ENCODE results near the gene LRTM1.

Gene LRTM1

GRCh38 chr3:54915181-54915580, 12.7 kb downstream of the LRTM1 start:
- TF ChIP-seq CTCF (IDR thresholded peaks at IDR 0.05; ENCODE audit: poor library complexity, severe bottlenecking), result no peak
- ATAC-seq (ENCODE audit: low read depth) (no peak), DNase-seq (ENCODE audit: low spot score) (no peak)
- no peaks in the 10 kb centered on the region for H3K27me3 ChIP-seq (ENCODE audit: insufficient read depth, poor library complexity, severe bottlenecking)
- no peaks in the 10 kb centered on the region for H3K9me3 ChIP-seq (ENCODE audit: severe bottlenecking)
- H3K4me3 ChIP-seq (ENCODE audit: severe bottlenecking), result no peak overlapping the region
- H3K36me3 ChIP-seq (ENCODE audit: low read depth), result no peaks in the 10 kb centered on the region
- H3K27ac ChIP-seq (ENCODE audit: poor library complexity, severe bottlenecking), result no peak overlapping the region
- no peaks in the 10 kb centered on the region for H3K4me1 ChIP-seq (ENCODE audit: insufficient read depth, poor library complexity, severe bottlenecking)

- DNase-seq (ENCODE audit: low spot score) (no peak), ATAC-seq (ENCODE audit: low read depth) (no peak)
- Histone ChIP-seq H3K36me3 (ENCODE audit: low read depth) (no peaks in the 10 kb centered on the region), H3K27ac (ENCODE audit: poor library complexity, severe bottlenecking) (no peak overlapping the region), H3K4me3 (ENCODE audit: severe bottlenecking) (no peak overlapping the region), H3K9me3 (ENCODE audit: severe bottlenecking) (no peaks in the 10 kb centered on the region), H3K4me1 (ENCODE audit: insufficient read depth, poor library complexity, severe bottlenecking) (no peaks in the 10 kb centered on the region), H3K27me3 (ENCODE audit: insufficient read depth, poor library complexity, severe bottlenecking) (no peaks in the 10 kb centered on the region)
- TF ChIP-seq CTCF (IDR thresholded peaks at IDR 0.05; ENCODE audit: poor library complexity, severe bottlenecking), result no peak
Measured at GRCh38 chr3:54914180-54914579, 13.7 kb downstream of the LRTM1 start.

GRCh38 chr3:54909191-54909590, 18.7 kb downstream of the LRTM1 start:
- peaks cover 4% of the 10 kb centered on the region for H3K4me1 ChIP-seq (ENCODE audit: insufficient read depth, poor library complexity, severe bottlenecking)
- no peak overlapping the region for H3K4me3 ChIP-seq (ENCODE audit: severe bottlenecking)
- no peak overlapping the region for H3K27ac ChIP-seq (ENCODE audit: poor library complexity, severe bottlenecking)

GRCh38 chr3:54906763-54907162, 21.1 kb downstream of the LRTM1 start:
- Histone ChIP-seq H3K27me3 (ENCODE audit: insufficient read depth, poor library complexity, severe bottlenecking) (no peaks in the 10 kb centered on the region), H3K4me3 (ENCODE audit: severe bottlenecking) (no peak overlapping the region), H3K4me1 (ENCODE audit: insufficient read depth, poor library complexity, severe bottlenecking) (peaks cover 4% of the 10 kb centered on the region), H3K36me3 (ENCODE audit: low read depth) (no peaks in the 10 kb centered on the region), H3K9me3 (ENCODE audit: severe bottlenecking) (no peaks in the 10 kb centered on the region), H3K27ac (ENCODE audit: poor library complexity, severe bottlenecking) (no peak overlapping the region)
- ATAC-seq (ENCODE audit: low read depth), result no peak
- no peak for DNase-seq (ENCODE audit: low spot score)
- no peak for TF ChIP-seq CTCF (IDR thresholded peaks at IDR 0.05; ENCODE audit: poor library complexity, severe bottlenecking)

More at GRCh38 chr3:54909191-54909590, 18.7 kb downstream of the LRTM1 start:
- ATAC-seq (ENCODE audit: low read depth) (no peak), DNase-seq (ENCODE audit: low spot score) (no peak)
- no peak for TF ChIP-seq CTCF (IDR thresholded peaks at IDR 0.05; ENCODE audit: poor library complexity, severe bottlenecking)
- no peaks in the 10 kb centered on the region for H3K36me3 ChIP-seq (ENCODE audit: low read depth)
- H3K9me3 ChIP-seq (ENCODE audit: severe bottlenecking), result no peaks in the 10 kb centered on the region
- H3K27me3 ChIP-seq (ENCODE audit: insufficient read depth, poor library complexity, severe bottlenecking), result no peaks in the 10 kb centered on the region

- Histone ChIP-seq H3K4me1 (ENCODE audit: insufficient read depth, poor library complexity, severe bottlenecking) (peaks cover 4% of the 10 kb centered on the region), H3K27ac (ENCODE audit: poor library complexity, severe bottlenecking) (no peak overlapping the region), H3K9me3 (ENCODE audit: severe bottlenecking) (no peaks in the 10 kb centered on the region), H3K27me3 (ENCODE audit: insufficient read depth, poor library complexity, severe bottlenecking) (no peaks in the 10 kb centered on the region), H3K4me3 (ENCODE audit: severe bottlenecking) (no peak overlapping the region), H3K36me3 (ENCODE audit: low read depth) (no peaks in the 10 kb centered on the region)
- DNase-seq (ENCODE audit: low spot score) (no peak), ATAC-seq (ENCODE audit: low read depth) (no peak)
- no peak for TF ChIP-seq CTCF (IDR thresholded peaks at IDR 0.05; ENCODE audit: poor library complexity, severe bottlenecking)
Measured at GRCh38 chr3:54905920-54906319, 21.9 kb downstream of the LRTM1 start.
